Cardiac atrium fibroblast (primary cell): ENCODE data around the gene PDE8B. TPM values are rescaled to one million over a fixed set of nuclear protein-coding genes. Genes with fewer than 3 reads are reported as not detected.

Experiments used
- total RNA-seq: library from RNA; depleted of rRNA; stranded (reverse); fragments of >200 nt; gene quantifications from 2 replicates; pipeline ENCODE4 v1.2.3, GENCODE V29; 2015

The PDE8B gene
- total RNA-seq = 0.65 TPM in 1 of 2 replicates, not detected in the other

GRCh38 chr5:77210091-77210963, at the start of gene PDE8B:
TSS of gene PDE8B (plus strand) at chr5:77210680. CDS start at chr5:77210926, 246 bp downstream.

Other genes starting within 250 kb of the PDE8B start
- gene AGGF1, start 180.3 kb upstream of the PDE8B start, total RNA-seq = 10.8 and 15.4 TPM in 2 replicates
- 0.36 and 0.65 TPM in 2 replicates for gene ZBED3, start 123.4 kb upstream of the PDE8B start, total RNA-seq